Right atrium auricular region (tissue), 2 donors: Measurements from ENCODE around the gene GNGT2. TPM values are rescaled to one million over a fixed set of nuclear protein-coding genes. Genes with fewer than 3 reads are reported as not detected.

Source experiments
- DNase-seq: peaks from one replicate; pipeline ENCODE4 v3.0.0-alpha.2; 2019; ENCODE audit warnings: low spot score
- H3K27ac ChIP-seq, 2 donors: fragments of 200-600 bp; sonication (generic); 1 replicate in 1 of 2; 2 replicates in 1 of 2; pipeline ENCODE4 v1.5.1; 2016 to 2019
- H3K27me3 ChIP-seq, 2 donors: fragments of 200-600 bp; sonication (generic); one replicate each; pipeline versions ENCODE4 v1.5.1 to v1.6.0; 2017 to 2019
- H3K36me3 ChIP-seq: fragments of 200-600 bp; sonication (generic); one replicate; pipeline ENCODE4 v1.5.1; 2016
- H3K4me1 ChIP-seq, 2 donors: fragments of 200-600 bp; sonication (generic); one replicate each; pipeline versions ENCODE4 v1.5.1 to v1.6.0; 2017 to 2019
- H3K4me3 ChIP-seq, 2 donors: fragments of 200-600 bp; sonication (generic); 1 replicate in 1 of 2; 2 replicates in 1 of 2; pipeline ENCODE4 v1.5.1; 2017 to 2019; ENCODE audit warnings: mild to moderate bottlenecking in 1 of 2, moderate library complexity in 1 of 2
- H3K9me3 ChIP-seq, 2 donors: fragments of 200-600 bp; sonication (generic); one replicate each; pipeline ENCODE4 v1.5.1; 2019
- total RNA-seq, 2 donors: library from RNA; depleted of rRNA; stranded (reverse); fragments of >200 nt; gene quantifications; one replicate each; pipeline ENCODE4 v1.1.0, GENCODE V29; 2016
- TF ChIP-seq, protein P1 (sequence below), 2 donors: fragments of 200-600 bp; sonication (generic); IDR thresholded peaks; one replicate each; pipeline ENCODE4 v1.5.1; 2019; ENCODE audit warnings: antibody characterized with exemption in 2 of 2

GNGT2 gene
- total RNA-seq, 2 donors from 2014 or later: 0.90 to 1.4 TPM

DNA sequence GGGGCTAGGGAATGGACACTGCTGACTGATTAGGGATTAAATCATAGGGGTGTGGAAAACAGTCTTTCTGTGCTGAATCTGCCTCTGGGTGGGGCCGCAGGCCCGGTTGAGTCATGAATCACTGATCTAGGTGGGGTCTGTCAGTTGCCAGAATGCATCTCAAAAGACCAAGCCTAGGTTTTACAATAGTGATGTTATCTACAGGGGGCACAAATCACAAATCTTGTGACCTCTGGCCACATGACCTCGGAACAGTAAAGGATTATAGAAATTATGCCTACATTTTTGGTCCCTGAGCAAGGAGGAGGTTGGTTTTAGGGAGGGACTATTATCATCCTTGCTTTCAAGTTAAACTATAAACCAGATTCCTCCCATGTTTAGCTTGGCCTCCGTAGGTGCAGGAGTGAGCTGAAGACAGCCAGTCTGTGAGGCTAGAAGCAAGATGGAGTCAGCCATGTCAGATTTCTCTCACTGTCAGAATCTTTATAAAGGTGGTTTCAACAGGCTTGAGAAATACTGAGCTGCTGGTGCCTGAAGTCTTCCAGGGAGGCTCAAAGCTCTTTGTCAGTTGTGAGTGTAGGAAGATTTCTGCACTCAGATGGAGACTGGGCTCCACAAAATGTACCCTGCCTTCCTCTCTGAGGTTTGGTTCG is 12.9 kb downstream of the GNGT2 start:
- Histone ChIP-seq H3K27me3 (no peaks in the 10 kb centered on the region), H3K9me3 (no peaks in the 10 kb centered on the region), H3K4me3 (no peak overlapping the region), H3K4me1 (no peaks in the 10 kb centered on the region), H3K36me3 (no peaks in the 10 kb centered on the region), H3K27ac (no peak overlapping the region)
- no peak for DNase-seq
- TF ChIP-seq, protein P1, sequence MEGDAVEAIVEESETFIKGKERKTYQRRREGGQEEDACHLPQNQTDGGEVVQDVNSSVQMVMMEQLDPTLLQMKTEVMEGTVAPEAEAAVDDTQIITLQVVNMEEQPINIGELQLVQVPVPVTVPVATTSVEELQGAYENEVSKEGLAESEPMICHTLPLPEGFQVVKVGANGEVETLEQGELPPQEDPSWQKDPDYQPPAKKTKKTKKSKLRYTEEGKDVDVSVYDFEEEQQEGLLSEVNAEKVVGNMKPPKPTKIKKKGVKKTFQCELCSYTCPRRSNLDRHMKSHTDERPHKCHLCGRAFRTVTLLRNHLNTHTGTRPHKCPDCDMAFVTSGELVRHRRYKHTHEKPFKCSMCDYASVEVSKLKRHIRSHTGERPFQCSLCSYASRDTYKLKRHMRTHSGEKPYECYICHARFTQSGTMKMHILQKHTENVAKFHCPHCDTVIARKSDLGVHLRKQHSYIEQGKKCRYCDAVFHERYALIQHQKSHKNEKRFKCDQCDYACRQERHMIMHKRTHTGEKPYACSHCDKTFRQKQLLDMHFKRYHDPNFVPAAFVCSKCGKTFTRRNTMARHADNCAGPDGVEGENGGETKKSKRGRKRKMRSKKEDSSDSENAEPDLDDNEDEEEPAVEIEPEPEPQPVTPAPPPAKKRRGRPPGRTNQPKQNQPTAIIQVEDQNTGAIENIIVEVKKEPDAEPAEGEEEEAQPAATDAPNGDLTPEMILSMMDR (IDR thresholded peaks at IDR 0.05): no peak

DNA sequence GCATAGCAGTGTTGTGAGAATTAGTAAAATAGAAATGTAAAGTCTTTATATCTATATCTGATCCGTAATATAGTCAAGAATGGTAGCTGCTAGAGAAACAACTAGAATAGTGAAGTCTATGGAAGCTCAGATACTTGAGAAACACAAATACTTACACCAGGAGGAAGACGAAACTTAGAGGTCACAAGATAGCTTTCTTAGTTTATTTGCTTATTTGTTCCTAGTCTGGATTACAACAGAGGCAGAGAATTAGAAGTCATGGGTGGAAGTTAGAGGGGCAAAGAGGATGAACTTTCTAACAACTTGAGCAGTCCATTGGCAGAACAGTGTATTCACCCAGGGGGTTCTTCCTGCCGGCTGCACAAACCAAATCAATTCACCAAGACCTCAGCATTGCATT is 13.9 kb downstream of the GNGT2 start:
- TF ChIP-seq, protein P1 (IDR thresholded peaks at IDR 0.05): no peak
- Histone ChIP-seq H3K27me3 (no peaks in the 10 kb centered on the region), H3K4me3 (no peak overlapping the region), H3K4me1 (peaks cover 0 to 1% of the 10 kb centered on the region in 2 donors), H3K9me3 (no peaks in the 10 kb centered on the region), H3K27ac (no peak overlapping the region), H3K36me3 (no peaks in the 10 kb centered on the region)
- no peak for DNase-seq

DNA sequence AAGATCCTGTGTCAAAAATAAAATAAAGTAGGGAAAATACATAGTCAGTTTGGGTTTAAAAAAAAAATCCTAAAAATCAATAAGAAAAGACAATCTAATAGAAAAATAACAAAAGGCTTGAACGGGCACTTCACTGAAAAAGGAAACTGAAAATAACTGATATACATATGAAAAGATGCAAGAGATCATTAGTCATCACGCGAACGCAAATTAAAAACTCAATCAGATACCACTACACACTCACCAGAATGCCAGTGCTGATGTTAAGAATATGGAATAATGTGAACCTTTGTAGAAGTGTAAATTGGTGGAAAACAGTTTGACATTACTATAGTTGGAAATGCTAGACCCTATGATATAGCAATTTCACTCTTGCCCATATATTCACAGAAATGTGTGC is 14.6 kb downstream of the GNGT2 start:
- Histone ChIP-seq H3K27me3 (no peaks in the 10 kb centered on the region), H3K27ac (no peak overlapping the region), H3K4me1 (peaks cover 0 to 4% of the 10 kb centered on the region in 2 donors), H3K9me3 (no peaks in the 10 kb centered on the region), H3K36me3 (no peaks in the 10 kb centered on the region), H3K4me3 (no peak overlapping the region)
- DNase-seq: no peak
- TF ChIP-seq, protein P1 (IDR thresholded peaks at IDR 0.05): no peak

DNA sequence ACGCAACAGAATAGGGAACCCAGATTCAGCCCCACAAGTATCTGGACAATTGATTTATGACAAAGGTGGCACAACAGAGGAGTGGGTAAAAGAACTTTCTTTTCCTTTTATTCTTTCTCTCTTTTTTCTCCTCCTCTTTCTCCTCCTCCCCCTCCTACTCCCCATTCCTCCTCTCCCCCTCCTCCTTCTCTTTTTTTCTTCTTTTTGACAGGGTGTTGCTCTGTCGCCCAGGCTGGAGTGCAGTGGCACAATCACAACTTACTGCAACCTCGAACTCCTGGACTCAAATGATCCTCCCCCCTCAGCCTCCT is 16.1 kb downstream of the GNGT2 start:
- no peaks in the 10 kb centered on the region for H3K27me3 ChIP-seq
- no peak for DNase-seq

DNA sequence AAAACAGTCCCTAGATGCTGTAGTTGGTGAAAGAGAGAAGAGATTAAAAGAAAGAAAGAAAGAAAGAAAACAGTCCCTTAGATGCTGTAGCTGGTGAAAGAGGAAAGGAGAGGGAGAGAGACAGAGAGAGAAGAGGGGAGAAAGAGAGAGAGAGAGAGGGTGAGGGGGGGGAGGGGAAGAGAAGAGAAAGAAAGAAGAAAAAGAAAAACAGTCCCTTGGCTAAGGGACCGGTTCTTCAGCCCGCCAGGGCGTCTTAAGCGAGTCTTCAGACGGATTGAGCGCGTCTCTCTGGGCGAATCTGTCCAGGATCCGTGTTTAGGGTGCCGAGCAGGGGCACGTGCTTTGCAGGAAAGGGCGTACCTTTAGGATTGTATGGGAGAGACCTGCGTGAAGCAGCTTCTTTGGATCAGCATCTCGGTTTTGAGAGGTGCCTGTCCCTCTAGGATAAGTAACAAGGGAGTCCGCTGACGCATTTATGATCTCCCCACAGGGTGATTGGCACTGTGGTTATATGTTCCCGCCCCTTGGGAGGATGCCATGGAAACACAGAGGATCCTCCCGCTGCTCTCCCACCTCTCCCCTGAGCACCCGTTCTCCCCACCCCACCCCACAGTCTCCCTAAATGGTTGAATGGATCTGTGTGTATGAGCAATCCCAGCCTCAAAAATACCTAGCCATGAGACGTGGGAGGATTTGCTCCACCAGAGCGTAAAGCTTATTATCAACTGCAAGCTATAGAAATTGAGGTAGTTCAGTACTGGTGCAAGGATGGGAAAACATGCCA is 16.7 kb downstream of the GNGT2 start:
- Histone ChIP-seq H3K4me3 (peak overlapping the region; percentile 78 to 87), H3K4me1 (peaks cover 0 to 4% of the 10 kb centered on the region in 2 donors), H3K36me3 (no peaks in the 10 kb centered on the region), H3K9me3 (no peaks in the 10 kb centered on the region), H3K27ac (peak overlapping the region; percentile 97 to 99), H3K27me3 (no peaks in the 10 kb centered on the region)
- peak; percentile 69 for DNase-seq
- TF ChIP-seq, protein P1 (IDR thresholded peaks at IDR 0.05): no peak

More for the DNA sequence above, 16.1 kb downstream of the GNGT2 start:
- H3K27ac ChIP-seq: no peak overlapping the region
- H3K36me3 ChIP-seq: no peaks in the 10 kb centered on the region
- TF ChIP-seq, protein P1 (IDR thresholded peaks at IDR 0.05): no peak
- H3K9me3 ChIP-seq: no peaks in the 10 kb centered on the region
- H3K4me1 ChIP-seq: peaks cover 0 to 4% of the 10 kb centered on the region in 2 donors
- peak overlapping the region in 1 of 2 donors; percentile 78 for H3K4me3 ChIP-seq
